ENCODE measurements around the gene MMS22L.

DNA sequence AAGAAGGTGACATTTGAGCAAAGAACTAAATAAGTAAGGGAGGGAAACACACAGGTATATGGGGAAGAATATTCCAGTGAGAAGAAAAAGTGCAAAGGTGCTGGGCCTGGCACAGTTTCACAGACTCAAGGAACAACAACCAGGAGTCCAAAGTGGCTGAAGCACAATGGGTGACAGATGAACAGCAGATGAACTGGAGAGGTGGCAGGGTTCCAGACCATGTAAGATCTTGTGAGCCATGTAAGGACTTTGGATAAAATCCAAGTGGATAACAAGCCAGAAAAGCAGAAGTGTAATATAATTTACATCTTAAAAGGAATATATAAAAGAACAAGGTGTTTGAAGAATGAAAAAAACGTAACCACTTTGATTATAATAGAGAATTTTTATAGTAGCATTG lies 87.9 kb downstream of the MMS22L start:
- TF ChIP-seq, protein P1, sequence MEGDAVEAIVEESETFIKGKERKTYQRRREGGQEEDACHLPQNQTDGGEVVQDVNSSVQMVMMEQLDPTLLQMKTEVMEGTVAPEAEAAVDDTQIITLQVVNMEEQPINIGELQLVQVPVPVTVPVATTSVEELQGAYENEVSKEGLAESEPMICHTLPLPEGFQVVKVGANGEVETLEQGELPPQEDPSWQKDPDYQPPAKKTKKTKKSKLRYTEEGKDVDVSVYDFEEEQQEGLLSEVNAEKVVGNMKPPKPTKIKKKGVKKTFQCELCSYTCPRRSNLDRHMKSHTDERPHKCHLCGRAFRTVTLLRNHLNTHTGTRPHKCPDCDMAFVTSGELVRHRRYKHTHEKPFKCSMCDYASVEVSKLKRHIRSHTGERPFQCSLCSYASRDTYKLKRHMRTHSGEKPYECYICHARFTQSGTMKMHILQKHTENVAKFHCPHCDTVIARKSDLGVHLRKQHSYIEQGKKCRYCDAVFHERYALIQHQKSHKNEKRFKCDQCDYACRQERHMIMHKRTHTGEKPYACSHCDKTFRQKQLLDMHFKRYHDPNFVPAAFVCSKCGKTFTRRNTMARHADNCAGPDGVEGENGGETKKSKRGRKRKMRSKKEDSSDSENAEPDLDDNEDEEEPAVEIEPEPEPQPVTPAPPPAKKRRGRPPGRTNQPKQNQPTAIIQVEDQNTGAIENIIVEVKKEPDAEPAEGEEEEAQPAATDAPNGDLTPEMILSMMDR (IDR thresholded peaks at IDR 0.05), result no peak
- TF ChIP-seq POLR2A (IDR thresholded peaks at IDR 0.05), result no peak

Data from vagina (tissue), 2 donors.